ENCODE measurements around the gene ST3GAL2.
"Not testable (repeated sequence)": the region's sequence is repeated elsewhere in the genome, so short reads cannot be mapped to it uniquely, and the experiment has no call there.

DNA sequence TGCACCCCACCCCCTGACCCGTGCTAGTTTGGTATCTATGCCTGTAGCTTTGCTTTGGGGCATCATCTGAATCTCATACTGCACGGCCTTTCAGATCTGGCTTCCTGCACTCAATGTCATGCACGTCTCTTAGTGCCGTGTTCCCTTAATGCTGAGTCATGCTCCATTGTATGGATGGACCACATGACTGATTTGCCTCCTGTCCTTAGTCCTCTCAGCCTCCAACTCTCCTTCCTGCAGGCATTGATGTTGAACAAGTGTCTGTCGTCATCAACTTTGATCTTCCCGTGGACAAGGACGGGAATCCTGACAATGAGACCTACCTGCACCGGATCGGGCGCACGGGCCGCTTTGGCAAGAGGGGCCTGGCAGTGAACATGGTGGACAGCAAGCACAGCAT is 106.2 kb downstream of the ST3GAL2 start:
- not testable (repeated sequence) for TF ChIP-seq CTCF, POLR2A (IDR thresholded peaks at IDR 0.05)
